Thyroid gland (tissue), 4 donors: ENCODE results near the gene ZFYVE21. TPM values are rescaled to one million over a fixed set of nuclear protein-coding genes. Genes with fewer than 3 reads are reported as not detected.

Experiments
- DNase-seq, 2 donors: peaks; one replicate each; pipeline ENCODE4 v3.0.0-alpha.2; 2019
- H3K27ac ChIP-seq, 3 donors: fragments of 200-600 bp; sonication (generic); 1 replicate in 2 of 3; 2 replicates in 1 of 3; pipeline ENCODE4 v1.5.1; 2016 to 2019; ENCODE audit warnings: mild to moderate bottlenecking in 1 of 3, moderate library complexity in 1 of 3
- H3K27me3 ChIP-seq: fragments of 200-600 bp; sonication (generic); one replicate; pipeline ENCODE4 v1.5.1; 2019
- H3K36me3 ChIP-seq, 2 donors: fragments of 200-600 bp; sonication (generic); one replicate each; pipeline ENCODE4 v1.5.1; 2016 to 2019
- H3K4me1 ChIP-seq, 2 donors: fragments of 200-600 bp; sonication (generic); one replicate each; pipeline ENCODE4 v1.5.1; 2017 to 2019
- H3K4me3 ChIP-seq, 3 donors: fragments of 200-600 bp; sonication (generic); replicated peaks in 1 of 3; 1 replicate in 2 of 3; 2 replicates in 1 of 3; pipeline ENCODE4 v1.5.1; 2016; ENCODE audit warnings: mild to moderate bottlenecking in 1 of 3
- H3K9me3 ChIP-seq: fragments of 200-600 bp; sonication (generic); one replicate; pipeline ENCODE4 v1.5.1; 2017
- CTCF ChIP-seq, 6 experiments: fragments of 200-600 bp in 3 of 6; fragments of 450-650 bp in 3 of 6; sonication (generic) in 3 of 6; IDR thresholded peaks; one replicate each; pipeline ENCODE4 v1.5.1; 2016 to 2019; ENCODE audit warnings: antibody characterized with exemption in 6 of 6, mild to moderate bottlenecking in 2 of 6, inconsistent platforms in 1 of 6, moderate library complexity in 1 of 6
- POLR2A ChIP-seq, 2 donors: fragments of 450-650 bp; IDR thresholded peaks; one replicate each; pipeline ENCODE4 v1.6.1; 2017; ENCODE audit warnings: antibody characterized with exemption in 2 of 2, mild to moderate bottlenecking in 2 of 2, moderate library complexity in 1 of 2
- WGBS, 2 donors: methylation state at CpG; one replicate each; pipeline ENCODE4 v1.1.5; 2017; 5-methylcytosine and 5-hydroxymethylcytosine counted together
- intact Hi-C: fragments of 100-400 bp; cut with DNase I; formaldehyde crosslinking; loops from one replicate; pipeline ENCODE4 v1.15.1; 2023
- total RNA-seq, 4 donors: library from RNA; depleted of rRNA; stranded (reverse); fragments of >200 nt; gene quantifications; one replicate each; pipeline ENCODE4 v1.2.3, GENCODE V29; 2016

The ZFYVE21 gene
- total RNA-seq, result 100 to 1,000 TPM; 113 to 167 (median 131) TPM

- Histone ChIP-seq H3K4me1 (peaks cover 36 to 50% of the 10 kb centered on the region in 2 donors), H3K9me3 (no peaks in the 10 kb centered on the region), H3K27me3 (no peaks in the 10 kb centered on the region), H3K36me3 (no peaks in the 10 kb centered on the region), H3K27ac (peak within 1 kb of the TSS in 1 of 3 donors; percentile 68), H3K4me3 (peak within 1 kb of the TSS; percentile 52 to 83 (median 64))
- TF ChIP-seq POLR2A (IDR thresholded peaks at IDR 0.05), result peak; percentile 84 to 93
- TF ChIP-seq CTCF (IDR thresholded peaks at IDR 0.05), result no peak
- intact Hi-C loops, result loop anchor here (10.0 kb wide), 1 partner anchor 151 kb away; the partner anchor contains the start of genes BAG5 and COA8
- 1% methylated on average over 26 to 40 of the region's 121 CpGs for WGBS, 2 donors
- peak; percentile 100 for DNase-seq
Measured at GRCh38 chr14:103715052-103716000, at the start of gene ZFYVE21, which contains the start of gene XRCC3. TSS of gene ZFYVE21 (plus strand) at chr14:103715810. CDS start at chr14:103715842, 32 bp downstream. TSS of gene XRCC3 (minus strand) at chr14:103715451. CDS start at chr14:103711087, 4,364 bp downstream.

GRCh38 chr14:103667671-103668070 lies 47.9 kb upstream of the ZFYVE21 start:
- WGBS, 2 donors, result 92 to 93% methylated on average over 4 of the region's 4 CpGs
- Histone ChIP-seq H3K27me3 (no peaks in the 10 kb centered on the region), H3K27ac (no peak overlapping the region), H3K36me3 (peaks cover 58 to 59% of the 10 kb centered on the region in 2 donors), H3K9me3 (no peaks in the 10 kb centered on the region), H3K4me1 (no peaks in the 10 kb centered on the region), H3K4me3 (no peak overlapping the region)
- intact Hi-C loops, result no loop called here
- no peak for DNase-seq
- TF ChIP-seq POLR2A (IDR thresholded peaks at IDR 0.05) (no peak), CTCF (IDR thresholded peaks at IDR 0.05) (no peak)

- H3K4me1 ChIP-seq, result no peaks in the 10 kb centered on the region
- H3K27me3 ChIP-seq, result no peaks in the 10 kb centered on the region
- no peaks in the 10 kb centered on the region for H3K9me3 ChIP-seq
- no peak for DNase-seq
- peaks cover 58 to 61% of the 10 kb centered on the region in 2 donors for H3K36me3 ChIP-seq
- H3K27ac ChIP-seq, result no peak overlapping the region
- intact Hi-C loops, result no loop called here
- H3K4me3 ChIP-seq, result no peak overlapping the region
- TF ChIP-seq POLR2A (IDR thresholded peaks at IDR 0.05) (no peak), CTCF (IDR thresholded peaks at IDR 0.05) (no peak)
- WGBS, 2 donors, result 97 to 99% methylated on average over 3 of the region's 3 CpGs
Measured at GRCh38 chr14:103668117-103668516, 47.5 kb upstream of the ZFYVE21 start.

GRCh38 chr14:103669370-103669769 lies 46.2 kb upstream of the ZFYVE21 start:
- Histone ChIP-seq H3K27ac (no peak overlapping the region), H3K4me1 (no peaks in the 10 kb centered on the region), H3K27me3 (no peaks in the 10 kb centered on the region), H3K36me3 (peaks cover 62 to 74% of the 10 kb centered on the region in 2 donors), H3K4me3 (no peak overlapping the region), H3K9me3 (no peaks in the 10 kb centered on the region)
- DNase-seq, result no peak
- intact Hi-C loops, result no loop called here
- TF ChIP-seq CTCF (IDR thresholded peaks at IDR 0.05) (no peak), POLR2A (IDR thresholded peaks at IDR 0.05) (no peak)
- 96 to 99% methylated on average over 2 of the region's 2 CpGs for WGBS, 2 donors

GRCh38 chr14:103671911-103672310 lies 43.7 kb upstream of the ZFYVE21 start:
- intact Hi-C loops, result no loop called here
- no peaks in the 10 kb centered on the region for H3K27me3 ChIP-seq
- no peak for TF ChIP-seq POLR2A (IDR thresholded peaks at IDR 0.05)
- no peak for TF ChIP-seq CTCF (IDR thresholded peaks at IDR 0.05)
- no peak overlapping the region for H3K4me3 ChIP-seq
- H3K36me3 ChIP-seq, result peaks cover 79 to 93% of the 10 kb centered on the region in 2 donors
- no peaks in the 10 kb centered on the region for H3K9me3 ChIP-seq
- WGBS, 2 donors, result 93 to 94% methylated on average over 4 of the region's 4 CpGs
- no peak overlapping the region for H3K27ac ChIP-seq
- no peak for DNase-seq
- no peaks in the 10 kb centered on the region for H3K4me1 ChIP-seq
